K562 (cell line): Measurements from ENCODE around the gene RTBDN. TPM values are rescaled to one million over a fixed set of nuclear protein-coding genes. Genes with fewer than 3 reads are reported as not detected.

Experiments used
- CBFA2T3 ChIP-seq: fragments of 450-650 bp; IDR thresholded peaks from 2 replicates; pipeline ENCODE4 v1.6.1; 2017
- DACH1 ChIP-seq: fragments of 450-650 bp; IDR thresholded peaks from 2 replicates; pipeline ENCODE4 v1.6.1; 2018; ENCODE audit not compliant: partially characterized antibody
- DPF2 ChIP-seq: fragments of 450-650 bp; IDR thresholded peaks from 2 replicates; pipeline ENCODE4 v1.6.1; 2016
- FOSL1 ChIP-seq: fragments of 200-800 bp; sonication (Bioruptor generic); conservative IDR thresholded peaks from 2 replicates; pipeline ENCODE4 v1.6.1; 2016; ENCODE audit warnings: missing genetic modification characterization, missing compliant biosample characterization
- L3MBTL2 ChIP-seq: fragments of 450-650 bp; IDR thresholded peaks from 2 replicates; pipeline ENCODE4 v1.6.1; 2016; ENCODE audit warnings: mild to moderate bottlenecking, moderate library complexity
- MAFF ChIP-seq: IDR thresholded peaks from 2 replicates; pipeline ENCODE4 v1.6.1; 2012; ENCODE audit warnings: low read length, improper control_type of control experiment
- NFRKB ChIP-seq: fragments of 450-650 bp; IDR thresholded peaks from 2 replicates; pipeline ENCODE4 v1.6.1; 2016; ENCODE audit warnings: low read depth
- SAFB ChIP-seq: fragments of 200-400 bp; formaldehyde crosslinking; IDR thresholded peaks from 2 replicates; pipeline ENCODE4 v1.6.1; 2017; ENCODE audit warnings: low read depth, low read length, borderline replicate concordance
- SREBF1 ChIP-seq: fragments of 150-350 bp; IDR thresholded peaks from 2 replicates; pipeline ENCODE4 v1.6.1; 2014; ENCODE audit warnings: antibody characterized with exemption, low read depth, low read length, borderline replicate concordance
- polyA plus RNA-seq, 8 experiments: library from polyadenylated mRNA; depleted of rRNA in 4 of 8; stranded (reverse) in 5 of 8; unstranded in 3 of 8; fragments of >200 nt; fragmentation: Nextera tagmentation in 2 of 8; fragmentation: Illumina TruSeq in 1 of 8; extraction: Ambion mirVana in 2 of 8; extraction: Trizol in 1 of 8; gene quantifications; 2 replicates each; pipeline versions ENCODE4 v1.2.1 to v1.2.3, GENCODE V29; 2011 to 2014; ENCODE audit warnings: inconsistent platforms in 1 of 8, missing spikeins in 1 of 8
- total RNA-seq, 7 experiments: library from RNA; depleted of rRNA in 6 of 7; stranded (reverse); fragments of >200 nt in 6 of 7; fragmentation: Illumina TruSeq in 2 of 7; extraction: Trizol in 2 of 7; gene quantifications; 2 replicates each; pipeline versions ENCODE4 v1.2.1 to v1.2.3, GENCODE V29; 2011 to 2021; ENCODE audit warnings: low replicate concordance in 1 of 7
- TF ChIP-seq, protein P1 (sequence below): fragments of 250-450 bp; sonication (Bioruptor Pico); IDR thresholded peaks from 2 replicates; pipeline ENCODE4 v1.4.0; 2020
- TF ChIP-seq, protein P2 (sequence below), 2 experiments: fragments of 150-350 bp in 1 of 2; IDR thresholded peaks; 2 replicates each; pipeline ENCODE4 v1.6.1; 2012 to 2016; ENCODE audit warnings: low read depth in 2 of 2, low read length in 2 of 2, mild to moderate bottlenecking in 1 of 2, moderate library complexity in 1 of 2
- TF ChIP-seq, protein P3 (sequence below): fragments of 200-600 bp; sonication (generic); IDR thresholded peaks from one replicate; pipeline ENCODE4 v1.6.1; 2012; ENCODE audit warnings: mild to moderate bottlenecking, low read depth, low read length, inconsistent platforms

RTBDN gene
- total and polyA plus RNA-seq, 9 of the 15 experiments (the other 6 are each of a cell fraction or from before 2014, with no cell fraction given) = 0.20 to 2.3 (median 0.72) TPM; not detected in 1

DNA sequence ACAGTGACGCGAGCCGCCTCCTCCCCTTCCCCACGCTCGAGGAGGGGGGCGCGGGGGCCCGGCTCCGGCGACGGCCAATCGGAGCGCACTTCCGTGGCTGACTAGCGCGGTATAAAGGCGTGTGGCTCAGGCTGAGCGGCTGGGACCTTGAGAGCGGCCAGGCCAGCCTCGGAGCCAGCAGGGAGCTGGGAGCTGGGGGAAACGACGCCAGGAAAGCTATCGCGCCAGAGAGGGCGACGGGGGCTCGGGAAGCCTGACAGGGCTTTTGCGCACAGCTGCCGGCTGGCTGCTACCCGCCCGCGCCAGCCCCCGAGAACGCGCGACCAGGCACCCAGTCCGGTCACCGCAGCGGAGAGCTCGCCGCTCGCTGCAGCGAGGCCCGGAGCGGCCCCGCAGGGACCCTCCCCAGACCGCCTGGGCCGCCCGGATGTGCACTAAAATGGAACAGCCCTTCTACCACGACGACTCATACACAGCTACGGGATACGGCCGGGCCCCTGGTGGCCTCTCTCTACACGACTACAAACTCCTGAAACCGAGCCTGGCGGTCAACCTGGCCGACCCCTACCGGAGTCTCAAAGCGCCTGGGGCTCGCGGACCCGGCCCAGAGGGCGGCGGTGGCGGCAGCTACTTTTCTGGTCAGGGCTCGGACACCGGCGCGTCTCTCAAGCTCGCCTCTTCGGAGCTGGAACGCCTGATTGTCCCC is 42.9 kb downstream of the RTBDN start, which contains the start of gene JUNB (continued):
- TF ChIP-seq, protein P1, sequence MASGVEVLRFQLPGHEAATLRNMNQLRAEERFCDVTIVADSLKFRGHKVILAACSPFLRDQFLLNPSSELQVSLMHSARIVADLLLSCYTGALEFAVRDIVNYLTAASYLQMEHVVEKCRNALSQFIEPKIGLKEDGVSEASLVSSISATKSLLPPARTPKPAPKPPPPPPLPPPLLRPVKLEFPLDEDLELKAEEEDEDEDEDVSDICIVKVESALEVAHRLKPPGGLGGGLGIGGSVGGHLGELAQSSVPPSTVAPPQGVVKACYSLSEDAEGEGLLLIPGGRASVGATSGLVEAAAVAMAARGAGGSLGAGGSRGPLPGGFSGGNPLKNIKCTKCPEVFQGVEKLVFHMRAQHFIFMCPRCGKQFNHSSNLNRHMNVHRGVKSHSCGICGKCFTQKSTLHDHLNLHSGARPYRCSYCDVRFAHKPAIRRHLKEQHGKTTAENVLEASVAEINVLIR (CRISPR knock-in tag) = peak; percentile 82
- peak; percentile 67 for TF ChIP-seq L3MBTL2
- TF ChIP-seq, protein P2, sequence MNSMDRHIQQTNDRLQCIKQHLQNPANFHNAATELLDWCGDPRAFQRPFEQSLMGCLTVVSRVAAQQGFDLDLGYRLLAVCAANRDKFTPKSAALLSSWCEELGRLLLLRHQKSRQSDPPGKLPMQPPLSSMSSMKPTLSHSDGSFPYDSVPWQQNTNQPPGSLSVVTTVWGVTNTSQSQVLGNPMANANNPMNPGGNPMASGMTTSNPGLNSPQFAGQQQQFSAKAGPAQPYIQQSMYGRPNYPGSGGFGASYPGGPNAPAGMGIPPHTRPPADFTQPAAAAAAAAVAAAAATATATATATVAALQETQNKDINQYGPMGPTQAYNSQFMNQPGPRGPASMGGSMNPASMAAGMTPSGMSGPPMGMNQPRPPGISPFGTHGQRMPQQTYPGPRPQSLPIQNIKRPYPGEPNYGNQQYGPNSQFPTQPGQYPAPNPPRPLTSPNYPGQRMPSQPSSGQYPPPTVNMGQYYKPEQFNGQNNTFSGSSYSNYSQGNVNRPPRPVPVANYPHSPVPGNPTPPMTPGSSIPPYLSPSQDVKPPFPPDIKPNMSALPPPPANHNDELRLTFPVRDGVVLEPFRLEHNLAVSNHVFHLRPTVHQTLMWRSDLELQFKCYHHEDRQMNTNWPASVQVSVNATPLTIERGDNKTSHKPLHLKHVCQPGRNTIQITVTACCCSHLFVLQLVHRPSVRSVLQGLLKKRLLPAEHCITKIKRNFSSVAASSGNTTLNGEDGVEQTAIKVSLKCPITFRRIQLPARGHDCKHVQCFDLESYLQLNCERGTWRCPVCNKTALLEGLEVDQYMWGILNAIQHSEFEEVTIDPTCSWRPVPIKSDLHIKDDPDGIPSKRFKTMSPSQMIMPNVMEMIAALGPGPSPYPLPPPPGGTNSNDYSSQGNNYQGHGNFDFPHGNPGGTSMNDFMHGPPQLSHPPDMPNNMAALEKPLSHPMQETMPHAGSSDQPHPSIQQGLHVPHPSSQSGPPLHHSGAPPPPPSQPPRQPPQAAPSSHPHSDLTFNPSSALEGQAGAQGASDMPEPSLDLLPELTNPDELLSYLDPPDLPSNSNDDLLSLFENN (IDR thresholded peaks at IDR 0.05; ENCODE audit: low read depth in 2 of 2, low read length in 2 of 2) = peak in 1 of 2 experiments; percentile 91; a peak in 2 of 4 replicates
- 0 out of 2 replicates have a peak, but pooled peaks have one; percentile 2 for TF ChIP-seq SREBF1
- TF ChIP-seq NFRKB = no peak
- no peak for TF ChIP-seq DPF2
- TF ChIP-seq MAFF = no peak
- peak; percentile 89 for TF ChIP-seq SAFB
- TF ChIP-seq DACH1 = no peak
- TF ChIP-seq, protein P3, sequence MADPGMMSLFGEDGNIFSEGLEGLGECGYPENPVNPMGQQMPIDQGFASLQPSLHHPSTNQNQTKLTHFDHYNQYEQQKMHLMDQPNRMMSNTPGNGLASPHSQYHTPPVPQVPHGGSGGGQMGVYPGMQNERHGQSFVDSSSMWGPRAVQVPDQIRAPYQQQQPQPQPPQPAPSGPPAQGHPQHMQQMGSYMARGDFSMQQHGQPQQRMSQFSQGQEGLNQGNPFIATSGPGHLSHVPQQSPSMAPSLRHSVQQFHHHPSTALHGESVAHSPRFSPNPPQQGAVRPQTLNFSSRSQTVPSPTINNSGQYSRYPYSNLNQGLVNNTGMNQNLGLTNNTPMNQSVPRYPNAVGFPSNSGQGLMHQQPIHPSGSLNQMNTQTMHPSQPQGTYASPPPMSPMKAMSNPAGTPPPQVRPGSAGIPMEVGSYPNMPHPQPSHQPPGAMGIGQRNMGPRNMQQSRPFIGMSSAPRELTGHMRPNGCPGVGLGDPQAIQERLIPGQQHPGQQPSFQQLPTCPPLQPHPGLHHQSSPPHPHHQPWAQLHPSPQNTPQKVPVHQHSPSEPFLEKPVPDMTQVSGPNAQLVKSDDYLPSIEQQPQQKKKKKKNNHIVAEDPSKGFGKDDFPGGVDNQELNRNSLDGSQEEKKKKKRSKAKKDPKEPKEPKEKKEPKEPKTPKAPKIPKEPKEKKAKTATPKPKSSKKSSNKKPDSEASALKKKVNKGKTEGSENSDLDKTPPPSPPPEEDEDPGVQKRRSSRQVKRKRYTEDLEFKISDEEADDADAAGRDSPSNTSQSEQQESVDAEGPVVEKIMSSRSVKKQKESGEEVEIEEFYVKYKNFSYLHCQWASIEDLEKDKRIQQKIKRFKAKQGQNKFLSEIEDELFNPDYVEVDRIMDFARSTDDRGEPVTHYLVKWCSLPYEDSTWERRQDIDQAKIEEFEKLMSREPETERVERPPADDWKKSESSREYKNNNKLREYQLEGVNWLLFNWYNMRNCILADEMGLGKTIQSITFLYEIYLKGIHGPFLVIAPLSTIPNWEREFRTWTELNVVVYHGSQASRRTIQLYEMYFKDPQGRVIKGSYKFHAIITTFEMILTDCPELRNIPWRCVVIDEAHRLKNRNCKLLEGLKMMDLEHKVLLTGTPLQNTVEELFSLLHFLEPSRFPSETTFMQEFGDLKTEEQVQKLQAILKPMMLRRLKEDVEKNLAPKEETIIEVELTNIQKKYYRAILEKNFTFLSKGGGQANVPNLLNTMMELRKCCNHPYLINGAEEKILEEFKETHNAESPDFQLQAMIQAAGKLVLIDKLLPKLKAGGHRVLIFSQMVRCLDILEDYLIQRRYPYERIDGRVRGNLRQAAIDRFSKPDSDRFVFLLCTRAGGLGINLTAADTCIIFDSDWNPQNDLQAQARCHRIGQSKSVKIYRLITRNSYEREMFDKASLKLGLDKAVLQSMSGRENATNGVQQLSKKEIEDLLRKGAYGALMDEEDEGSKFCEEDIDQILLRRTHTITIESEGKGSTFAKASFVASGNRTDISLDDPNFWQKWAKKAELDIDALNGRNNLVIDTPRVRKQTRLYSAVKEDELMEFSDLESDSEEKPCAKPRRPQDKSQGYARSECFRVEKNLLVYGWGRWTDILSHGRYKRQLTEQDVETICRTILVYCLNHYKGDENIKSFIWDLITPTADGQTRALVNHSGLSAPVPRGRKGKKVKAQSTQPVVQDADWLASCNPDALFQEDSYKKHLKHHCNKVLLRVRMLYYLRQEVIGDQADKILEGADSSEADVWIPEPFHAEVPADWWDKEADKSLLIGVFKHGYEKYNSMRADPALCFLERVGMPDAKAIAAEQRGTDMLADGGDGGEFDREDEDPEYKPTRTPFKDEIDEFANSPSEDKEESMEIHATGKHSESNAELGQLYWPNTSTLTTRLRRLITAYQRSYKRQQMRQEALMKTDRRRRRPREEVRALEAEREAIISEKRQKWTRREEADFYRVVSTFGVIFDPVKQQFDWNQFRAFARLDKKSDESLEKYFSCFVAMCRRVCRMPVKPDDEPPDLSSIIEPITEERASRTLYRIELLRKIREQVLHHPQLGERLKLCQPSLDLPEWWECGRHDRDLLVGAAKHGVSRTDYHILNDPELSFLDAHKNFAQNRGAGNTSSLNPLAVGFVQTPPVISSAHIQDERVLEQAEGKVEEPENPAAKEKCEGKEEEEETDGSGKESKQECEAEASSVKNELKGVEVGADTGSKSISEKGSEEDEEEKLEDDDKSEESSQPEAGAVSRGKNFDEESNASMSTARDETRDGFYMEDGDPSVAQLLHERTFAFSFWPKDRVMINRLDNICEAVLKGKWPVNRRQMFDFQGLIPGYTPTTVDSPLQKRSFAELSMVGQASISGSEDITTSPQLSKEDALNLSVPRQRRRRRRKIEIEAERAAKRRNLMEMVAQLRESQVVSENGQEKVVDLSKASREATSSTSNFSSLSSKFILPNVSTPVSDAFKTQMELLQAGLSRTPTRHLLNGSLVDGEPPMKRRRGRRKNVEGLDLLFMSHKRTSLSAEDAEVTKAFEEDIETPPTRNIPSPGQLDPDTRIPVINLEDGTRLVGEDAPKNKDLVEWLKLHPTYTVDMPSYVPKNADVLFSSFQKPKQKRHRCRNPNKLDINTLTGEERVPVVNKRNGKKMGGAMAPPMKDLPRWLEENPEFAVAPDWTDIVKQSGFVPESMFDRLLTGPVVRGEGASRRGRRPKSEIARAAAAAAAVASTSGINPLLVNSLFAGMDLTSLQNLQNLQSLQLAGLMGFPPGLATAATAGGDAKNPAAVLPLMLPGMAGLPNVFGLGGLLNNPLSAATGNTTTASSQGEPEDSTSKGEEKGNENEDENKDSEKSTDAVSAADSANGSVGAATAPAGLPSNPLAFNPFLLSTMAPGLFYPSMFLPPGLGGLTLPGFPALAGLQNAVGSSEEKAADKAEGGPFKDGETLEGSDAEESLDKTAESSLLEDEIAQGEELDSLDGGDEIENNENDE = no peak
- peak; percentile 19; the same call in 1 of the 2 replicates for TF ChIP-seq CBFA2T3
- TF ChIP-seq FOSL1 (tag) = 0 out of 2 replicates have a peak, but pooled peaks have one; percentile 53
